Activated CD8-positive, alpha-beta memory T cell treated with anti-CD3 and anti-CD28 coated beads for 1 hour (primary cell): ENCODE data around the gene CYP4X1.
"Not testable (repeated sequence)": the region's sequence is repeated elsewhere in the genome, so short reads cannot be mapped to it uniquely, and the experiment has no call there.

Source experiments
- DNase-seq, 2 donors: peaks; one replicate each; pipeline ENCODE4 v3.0.0-alpha.2; 2020; ENCODE audit warnings: low read depth in 1 of 2; ENCODE audit errors: extremely low read depth in 1 of 2

CYP4X1 gene

DNA sequence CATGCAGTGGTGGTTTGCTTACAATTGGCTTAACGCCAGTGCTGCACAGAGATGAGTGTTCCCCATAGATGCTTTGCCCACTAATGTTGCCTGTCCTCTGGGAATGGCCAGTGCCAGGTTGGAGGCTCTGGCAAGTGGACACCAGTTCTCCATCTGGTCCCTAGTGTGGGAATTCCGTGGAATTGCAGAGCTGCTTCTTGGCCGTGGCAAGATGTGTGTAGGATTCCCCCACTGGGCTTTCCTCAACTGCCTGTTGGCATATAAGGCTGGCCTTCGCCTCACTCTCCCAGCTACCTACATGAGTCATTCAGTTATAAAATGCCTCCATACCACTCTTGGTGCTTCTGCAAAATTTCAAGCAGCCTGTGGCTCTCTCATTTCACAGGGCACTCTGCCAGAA lies 45.6 kb downstream of the CYP4X1 start:
- not testable (repeated sequence) for DNase-seq

DNA sequence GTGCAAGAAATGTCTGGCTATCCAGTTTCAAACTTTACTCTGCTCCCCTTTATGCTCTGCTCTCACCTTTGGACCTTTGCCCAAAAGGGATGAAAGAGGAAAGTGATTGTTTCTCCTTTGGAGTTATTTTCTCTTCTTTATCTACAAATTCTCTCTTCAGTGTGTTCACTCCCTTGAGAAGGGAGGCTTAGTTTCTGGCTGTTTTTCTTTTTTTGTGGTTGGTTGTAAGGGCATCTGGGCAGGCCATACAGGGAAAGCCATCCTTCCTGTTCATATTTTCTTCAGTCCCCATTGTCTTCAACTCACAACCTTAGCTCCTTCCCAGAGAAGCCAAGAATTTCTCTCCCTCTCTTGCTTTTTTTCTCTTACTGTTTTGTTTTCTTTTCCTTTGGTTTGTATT lies 46.0 kb downstream of the CYP4X1 start:
- not testable (repeated sequence) for DNase-seq

DNA sequence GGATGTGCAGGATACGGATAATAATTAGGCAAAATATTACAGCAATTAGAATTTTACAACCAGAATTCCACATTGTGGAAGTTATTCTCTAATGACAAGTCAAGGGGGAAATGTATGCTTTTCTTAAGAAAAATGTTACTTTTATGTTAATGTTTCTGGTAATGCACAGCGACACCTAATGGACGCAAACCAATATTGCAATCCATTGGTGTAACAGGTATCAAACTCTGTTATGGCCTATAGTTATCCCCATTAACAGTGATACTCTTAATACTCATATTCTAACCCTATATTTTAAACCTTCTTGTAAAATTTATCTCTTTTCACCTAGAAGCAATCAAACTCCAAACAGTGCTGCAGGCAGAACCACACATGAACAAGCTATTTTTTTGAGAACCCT lies 65.9 kb downstream of the CYP4X1 start:
- DNase-seq: not testable (repeated sequence)

DNA sequence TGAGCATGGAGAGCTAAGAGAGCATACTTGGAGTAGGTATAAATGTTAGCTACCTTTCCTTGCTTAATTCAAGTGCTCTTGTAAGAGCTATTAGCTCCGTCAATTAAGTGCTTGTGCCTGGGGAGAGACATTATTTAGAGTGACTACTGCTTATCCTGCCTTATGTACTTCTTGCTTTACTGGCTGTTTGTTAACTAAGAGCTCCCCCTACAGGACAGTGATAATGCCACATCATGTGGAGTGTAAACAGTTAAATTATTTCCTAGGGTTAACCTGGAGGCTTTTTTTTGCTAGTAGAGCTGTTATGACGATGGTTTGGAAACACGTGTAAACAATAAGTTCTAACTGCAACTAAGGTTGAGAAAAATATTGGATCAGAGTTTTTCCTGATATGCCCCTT lies 68.0 kb downstream of the CYP4X1 start:
- DNase-seq: not testable (repeated sequence)
